Lower lobe of right lung (tissue), 2 donors: ENCODE data around the gene MAD1L1. TPM values are rescaled to one million over a fixed set of nuclear protein-coding genes. Genes with fewer than 3 reads are reported as not detected.

ENCODE experiments used
- ATAC-seq, 2 donors: fragments of 200-7000 bp; cut with Tn5 transposase; one replicate each; pipeline ENCODE4 v1.9.1; 2020 to 2022; ENCODE audit warnings: mild to moderate bottlenecking in 2 of 2, moderate library complexity in 2 of 2
- DNase-seq: peaks from one replicate; pipeline ENCODE4 v3.0.0-alpha.2; 2020
- H3K27ac ChIP-seq: fragments of 200-600 bp; one replicate; pipeline ENCODE4 v1.8.0; 2022
- H3K27me3 ChIP-seq: fragments of 200-600 bp; one replicate; pipeline ENCODE4 v1.8.0; 2022; ENCODE audit warnings: low read depth
- H3K36me3 ChIP-seq: fragments of 200-600 bp; one replicate; pipeline ENCODE4 v1.8.0; 2022; ENCODE audit warnings: mild to moderate bottlenecking
- H3K4me1 ChIP-seq: fragments of 200-600 bp; one replicate; pipeline ENCODE4 v1.8.0; 2022
- H3K4me3 ChIP-seq: fragments of 200-600 bp; one replicate; pipeline ENCODE4 v1.8.0; 2022; ENCODE audit warnings: mild to moderate bottlenecking
- H3K9me3 ChIP-seq: fragments of 200-600 bp; one replicate; pipeline ENCODE4 v1.8.0; 2022
- intact Hi-C: fragments of 100-400 bp; cut with DNase I; formaldehyde crosslinking; loops from one replicate; pipeline ENCODE4 v1.11.0; 2022
- total RNA-seq: library from RNA; stranded (reverse); fragmentation: NEBNext Ultra II Directional; extraction: Animal tissue kit (Norgen Biotek cat#: 25700); gene quantifications from one replicate; pipeline ENCODE4 v1.2.1, GENCODE V29; 2021
- TF ChIP-seq, protein P1 (sequence below): fragments of 200-600 bp; IDR thresholded peaks from one replicate; pipeline ENCODE4 v1.8.0; 2022; ENCODE audit warnings: antibody characterized with exemption, mild to moderate bottlenecking
- donor health status: DM: no; HTN: yes; CAD: no; lungs with severe emphysema.

Gene MAD1L1
- total RNA-seq, 1 donor from 2014 or later, result 44.5 TPM

DNA sequence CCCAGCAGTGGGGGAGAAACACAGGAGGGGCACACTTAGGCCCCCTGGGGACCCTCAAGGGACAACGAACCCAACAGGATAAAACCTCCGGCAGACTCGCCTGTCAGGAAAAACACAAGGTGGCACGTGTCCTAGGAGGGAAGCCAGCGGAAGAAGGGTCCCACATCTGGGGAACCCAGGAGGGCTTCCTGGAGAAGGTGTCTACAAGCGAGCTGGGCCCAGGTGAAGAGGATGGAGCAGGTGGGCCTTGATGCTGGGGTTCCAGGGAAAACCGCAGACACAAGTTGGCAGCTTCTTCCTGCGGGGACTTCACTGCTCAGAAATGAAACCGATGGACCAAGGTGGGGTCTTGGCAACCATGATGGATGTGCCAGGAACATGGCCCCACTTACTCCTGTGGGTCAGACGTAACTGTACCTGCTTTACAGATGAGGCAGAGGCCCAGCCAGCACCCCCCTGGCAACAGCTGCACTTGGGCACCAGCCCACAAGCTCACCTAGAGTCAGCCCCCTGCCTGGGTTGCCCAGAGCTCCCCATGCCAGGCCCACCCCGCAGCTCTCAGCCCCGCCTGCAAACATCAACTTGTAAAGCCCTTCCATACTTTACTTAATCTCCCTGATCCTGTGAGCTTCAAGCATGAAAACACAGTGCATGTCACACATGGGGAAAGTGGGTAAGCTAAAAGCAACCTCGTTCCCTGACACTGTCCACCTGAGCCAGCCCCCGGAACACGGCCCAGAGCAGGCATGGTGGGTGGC is 337.7 kb downstream of the MAD1L1 start:
- H3K4me3 ChIP-seq, result no peak overlapping the region
- intact Hi-C loops, result no loop called here
- H3K9me3 ChIP-seq, result no peaks in the 10 kb centered on the region
- TF ChIP-seq, protein P1, sequence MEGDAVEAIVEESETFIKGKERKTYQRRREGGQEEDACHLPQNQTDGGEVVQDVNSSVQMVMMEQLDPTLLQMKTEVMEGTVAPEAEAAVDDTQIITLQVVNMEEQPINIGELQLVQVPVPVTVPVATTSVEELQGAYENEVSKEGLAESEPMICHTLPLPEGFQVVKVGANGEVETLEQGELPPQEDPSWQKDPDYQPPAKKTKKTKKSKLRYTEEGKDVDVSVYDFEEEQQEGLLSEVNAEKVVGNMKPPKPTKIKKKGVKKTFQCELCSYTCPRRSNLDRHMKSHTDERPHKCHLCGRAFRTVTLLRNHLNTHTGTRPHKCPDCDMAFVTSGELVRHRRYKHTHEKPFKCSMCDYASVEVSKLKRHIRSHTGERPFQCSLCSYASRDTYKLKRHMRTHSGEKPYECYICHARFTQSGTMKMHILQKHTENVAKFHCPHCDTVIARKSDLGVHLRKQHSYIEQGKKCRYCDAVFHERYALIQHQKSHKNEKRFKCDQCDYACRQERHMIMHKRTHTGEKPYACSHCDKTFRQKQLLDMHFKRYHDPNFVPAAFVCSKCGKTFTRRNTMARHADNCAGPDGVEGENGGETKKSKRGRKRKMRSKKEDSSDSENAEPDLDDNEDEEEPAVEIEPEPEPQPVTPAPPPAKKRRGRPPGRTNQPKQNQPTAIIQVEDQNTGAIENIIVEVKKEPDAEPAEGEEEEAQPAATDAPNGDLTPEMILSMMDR, result no peak
- H3K36me3 ChIP-seq, result peaks cover 22% of the 10 kb centered on the region
- H3K27ac ChIP-seq, result no peak overlapping the region
- DNase-seq, result no peak
- H3K27me3 ChIP-seq, result no peaks in the 10 kb centered on the region
- no peak for ATAC-seq
- H3K4me1 ChIP-seq, result no peaks in the 10 kb centered on the region

GRCh38 chr7:1894313-1894900 is 338.3 kb downstream of the MAD1L1 start:
- Histone ChIP-seq H3K9me3 (no peaks in the 10 kb centered on the region), H3K4me1 (no peaks in the 10 kb centered on the region), H3K27ac (no peak overlapping the region), H3K36me3 (peaks cover 22% of the 10 kb centered on the region), H3K4me3 (no peak overlapping the region), H3K27me3 (no peaks in the 10 kb centered on the region)
- ATAC-seq (no peak), DNase-seq (no peak)
- intact Hi-C loops, result no loop called here
- TF ChIP-seq, protein P1, result no peak

DNA sequence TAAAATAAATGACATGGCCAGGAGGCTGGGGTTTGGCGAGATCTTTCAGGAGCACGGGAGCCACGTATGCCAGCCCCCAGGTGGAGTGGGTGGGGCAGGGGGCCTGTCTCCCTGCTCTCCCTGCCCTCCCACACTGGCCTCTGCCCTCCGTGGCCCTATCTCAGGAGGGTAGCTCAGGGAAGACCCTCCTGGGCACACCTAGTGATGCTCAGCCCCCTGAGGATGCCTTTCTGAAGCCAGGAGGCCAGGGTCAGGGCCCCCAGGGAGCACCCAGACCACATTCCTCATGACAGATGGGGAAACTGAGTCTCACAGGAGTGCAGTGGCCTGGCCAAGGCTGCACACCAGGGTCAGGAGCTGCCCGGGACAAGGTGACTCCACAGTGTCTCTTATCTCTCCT is 339.3 kb downstream of the MAD1L1 start:
- no peaks in the 10 kb centered on the region for H3K9me3 ChIP-seq
- H3K36me3 ChIP-seq, result peaks cover 22% of the 10 kb centered on the region
- TF ChIP-seq, protein P1, result no peak
- H3K27me3 ChIP-seq, result no peaks in the 10 kb centered on the region
- no peak for DNase-seq
- intact Hi-C loops, result no loop called here
- no peak for ATAC-seq
- no peak overlapping the region for H3K27ac ChIP-seq
- H3K4me1 ChIP-seq, result no peaks in the 10 kb centered on the region
- H3K4me3 ChIP-seq, result no peak overlapping the region

DNA sequence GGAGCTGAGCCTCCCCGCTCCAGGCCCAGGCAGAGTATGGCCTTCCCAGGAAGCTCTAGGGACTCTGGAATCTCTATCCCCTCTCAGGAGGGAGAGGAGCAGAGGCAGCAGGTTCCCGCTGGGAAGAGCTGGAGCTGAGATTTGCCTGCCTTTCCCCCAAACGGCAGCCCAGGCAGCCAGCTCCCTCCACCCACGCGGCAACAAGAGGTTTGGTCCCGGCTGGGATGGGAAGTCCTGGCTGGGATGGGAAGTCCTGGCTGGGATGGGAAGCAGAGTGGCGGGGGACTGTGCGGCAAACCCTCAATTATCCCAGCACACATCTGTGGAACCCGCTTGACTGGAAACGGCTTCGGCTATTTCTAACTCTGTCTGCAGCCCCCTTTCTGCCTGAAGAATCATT is 339.7 kb downstream of the MAD1L1 start:
- no peaks in the 10 kb centered on the region for H3K27me3 ChIP-seq
- H3K9me3 ChIP-seq, result no peaks in the 10 kb centered on the region
- peaks cover 20% of the 10 kb centered on the region for H3K36me3 ChIP-seq
- no peak overlapping the region for H3K27ac ChIP-seq
- no peaks in the 10 kb centered on the region for H3K4me1 ChIP-seq
- ATAC-seq, result no peak
- TF ChIP-seq, protein P1, result no peak
- DNase-seq, result no peak
- no peak overlapping the region for H3K4me3 ChIP-seq
- intact Hi-C loops, result no loop called here

GRCh38 chr7:1892011-1892965 is 340.5 kb downstream of the MAD1L1 start:
- H3K4me3 ChIP-seq, result no peak overlapping the region
- no peaks in the 10 kb centered on the region for H3K27me3 ChIP-seq
- H3K9me3 ChIP-seq, result no peaks in the 10 kb centered on the region
- ATAC-seq (no peak), DNase-seq (no peak)
- H3K36me3 ChIP-seq, result peaks cover 13% of the 10 kb centered on the region
- no peak overlapping the region for H3K27ac ChIP-seq
- no peaks in the 10 kb centered on the region for H3K4me1 ChIP-seq
- intact Hi-C loops, result no loop called here
- TF ChIP-seq, protein P1, result no peak
